ENCODE data around the gene SERPINH1. TPM values are rescaled to one million over a fixed set of nuclear protein-coding genes. Genes with fewer than 3 reads are reported as not detected.

SERPINH1 gene
- total and polyA plus RNA-seq, 2 of the 13 experiments (the other 11 are each of a cell fraction or from before 2014, with no cell fraction given): 83.6 to 83.8 TPM

DNA sequence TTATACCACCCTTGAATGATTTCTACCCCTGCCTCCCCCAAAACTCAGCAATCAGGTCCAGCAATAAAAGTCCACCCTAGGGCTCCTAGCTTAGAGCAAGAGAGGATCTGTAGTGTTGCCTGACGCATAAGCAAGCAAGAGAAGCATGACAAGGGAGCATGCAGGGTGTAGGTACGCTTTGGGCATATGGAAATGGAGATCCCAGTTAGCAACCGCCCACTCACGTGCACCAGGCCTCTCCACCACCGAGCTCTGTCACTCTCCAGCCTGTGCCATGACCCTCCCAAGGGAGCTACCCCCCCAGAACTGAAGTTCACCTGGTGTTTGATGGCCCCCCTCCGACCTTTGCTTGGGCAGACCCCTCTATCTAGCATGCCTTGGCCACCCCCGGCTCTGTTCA, 39.4 kb downstream of the SERPINH1 start:
- no peak for FAIRE-seq
- Histone ChIP-seq H4K20me1 (ENCODE audit: insufficient read depth, low read length) (no peaks in the 10 kb centered on the region), H3K4me2 (ENCODE audit: low read depth, low read length) (no peak overlapping the region), H3K4me3 (replicated peaks in 1 of 3; ENCODE audit: insufficient read depth in 1 of 3, low read depth in 2 of 3, low read length in 3 of 3) (no peak overlapping the region), H3K4me1 (ENCODE audit: insufficient read depth, low read length) (no peaks in the 10 kb centered on the region), H2AFZ (ENCODE audit: low read length) (no peak overlapping the region), H3K79me2 (ENCODE audit: insufficient read depth, low read length) (no peaks in the 10 kb centered on the region), H3K9me3 (ENCODE audit: low read length) (no peaks in the 10 kb centered on the region), H3K36me3 (replicated peaks in 1 of 2; ENCODE audit: control insufficient read depth in 1 of 2, insufficient read depth in 2 of 2, low read length in 2 of 2) (no peaks in the 10 kb centered on the region), H3K27me3 (ENCODE audit: control insufficient read depth in 1 of 2, insufficient read depth in 2 of 2, low read length in 2 of 2) (peaks cover 3 to 44% of the 10 kb centered on the region in 2 experiments; a peak in 4 of 5 replicates), H3K9ac (ENCODE audit: insufficient read depth, low read depth, low read length) (no peak overlapping the region), H3K27ac (ENCODE audit: extremely low read length, insufficient read depth, low read length) (no peak overlapping the region)
- ChIA-PET CTCF (ENCODE audit: low intra/inter-chr PET ratio, low total read pairs) (no interaction called here), POLR2A (no interaction called here)
- in situ Hi-C loops (cut with HindIII; ENCODE audit: extremely low pct_ligation_motif_present, low pct_unique_long_range_greater_than_20kb): no loop called here
- TF ChIP-seq ZNF503 (CRISPR knock-in tag; IDR thresholded peaks at IDR 0.05) (no peak), AGO2 (optimal IDR thresholded peaks at IDR 0.05; ENCODE audit: low read depth, low read length) (no peak), RFX5 (IDR thresholded peaks at IDR 0.05; ENCODE audit: low read depth, low read length) (no peak), JUND (CRISPR knock-in tag; IDR thresholded peaks at IDR 0.05) (no peak), ATF2 (CRISPR knock-in tag; IDR thresholded peaks at IDR 0.05) (no peak), GATAD2A (CRISPR knock-in tag; IDR thresholded peaks at IDR 0.05) (no peak), NFKBIZ (CRISPR knock-in tag; IDR thresholded peaks at IDR 0.05) (no peak), ZNF124 (CRISPR knock-in tag; IDR thresholded peaks at IDR 0.05) (no peak), ZNF224 (CRISPR knock-in tag; IDR thresholded peaks at IDR 0.05) (no peak), HNRNPH1 (optimal IDR thresholded peaks at IDR 0.05; ENCODE audit: low read depth, low read length) (no peak), ZNF253 (CRISPR knock-in tag; IDR thresholded peaks at IDR 0.05; ENCODE audit: borderline replicate concordance) (no peak), NFE2L2 (IDR thresholded peaks at IDR 0.05; ENCODE audit: low read length) (no peak), NR2C2 (CRISPR knock-in tag; IDR thresholded peaks at IDR 0.05; ENCODE audit: borderline replicate concordance) (no peak), SYNCRIP (IDR thresholded peaks at IDR 0.05; ENCODE audit: insufficient read depth, low read depth, low read length) (no peak), ZNF816 (CRISPR knock-in tag; IDR thresholded peaks at IDR 0.05; ENCODE audit: borderline replicate concordance) (no peak)
- TF ChIP-seq, protein P1, sequence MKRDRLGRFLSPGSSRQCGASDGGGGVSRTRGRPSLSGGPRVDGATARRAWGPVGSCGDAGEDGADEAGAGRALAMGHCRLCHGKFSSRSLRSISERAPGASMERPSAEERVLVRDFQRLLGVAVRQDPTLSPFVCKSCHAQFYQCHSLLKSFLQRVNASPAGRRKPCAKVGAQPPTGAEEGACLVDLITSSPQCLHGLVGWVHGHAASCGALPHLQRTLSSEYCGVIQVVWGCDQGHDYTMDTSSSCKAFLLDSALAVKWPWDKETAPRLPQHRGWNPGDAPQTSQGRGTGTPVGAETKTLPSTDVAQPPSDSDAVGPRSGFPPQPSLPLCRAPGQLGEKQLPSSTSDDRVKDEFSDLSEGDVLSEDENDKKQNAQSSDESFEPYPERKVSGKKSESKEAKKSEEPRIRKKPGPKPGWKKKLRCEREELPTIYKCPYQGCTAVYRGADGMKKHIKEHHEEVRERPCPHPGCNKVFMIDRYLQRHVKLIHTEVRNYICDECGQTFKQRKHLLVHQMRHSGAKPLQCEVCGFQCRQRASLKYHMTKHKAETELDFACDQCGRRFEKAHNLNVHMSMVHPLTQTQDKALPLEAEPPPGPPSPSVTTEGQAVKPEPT (CRISPR knock-in tag; IDR thresholded peaks at IDR 0.05; ENCODE audit: low read depth): no peak
- intact Hi-C loops (cut with micrococcal nuclease; ENCODE audit: unreplicated experiment): no loop called here
- no TSS peak for BruUV-seq (replicated peaks)
- DNase-seq (ENCODE audit: low spot score): no peak
- WGBS (ENCODE audit: low lambda C conversion rate): 39% methylated on average over 6 of the region's 7 CpGs
- no peak for ATAC-seq

All from HepG2 (cell line).